Urothelium cell line (cell line): ENCODE measurements around the gene SPACA6.

ENCODE experiments used
- DNase-seq: peaks from one replicate; pipeline ENCODE4 v3.0.0; 2011; ENCODE audit warnings: low spot score, mixed read lengths
- FAIRE-seq: peaks from 2 replicates; lab custom pipeline; 2011; peaks lifted over from hg19 to GRCh38; lab: Jason Lieb, UNC

SPACA6 gene

DNA sequence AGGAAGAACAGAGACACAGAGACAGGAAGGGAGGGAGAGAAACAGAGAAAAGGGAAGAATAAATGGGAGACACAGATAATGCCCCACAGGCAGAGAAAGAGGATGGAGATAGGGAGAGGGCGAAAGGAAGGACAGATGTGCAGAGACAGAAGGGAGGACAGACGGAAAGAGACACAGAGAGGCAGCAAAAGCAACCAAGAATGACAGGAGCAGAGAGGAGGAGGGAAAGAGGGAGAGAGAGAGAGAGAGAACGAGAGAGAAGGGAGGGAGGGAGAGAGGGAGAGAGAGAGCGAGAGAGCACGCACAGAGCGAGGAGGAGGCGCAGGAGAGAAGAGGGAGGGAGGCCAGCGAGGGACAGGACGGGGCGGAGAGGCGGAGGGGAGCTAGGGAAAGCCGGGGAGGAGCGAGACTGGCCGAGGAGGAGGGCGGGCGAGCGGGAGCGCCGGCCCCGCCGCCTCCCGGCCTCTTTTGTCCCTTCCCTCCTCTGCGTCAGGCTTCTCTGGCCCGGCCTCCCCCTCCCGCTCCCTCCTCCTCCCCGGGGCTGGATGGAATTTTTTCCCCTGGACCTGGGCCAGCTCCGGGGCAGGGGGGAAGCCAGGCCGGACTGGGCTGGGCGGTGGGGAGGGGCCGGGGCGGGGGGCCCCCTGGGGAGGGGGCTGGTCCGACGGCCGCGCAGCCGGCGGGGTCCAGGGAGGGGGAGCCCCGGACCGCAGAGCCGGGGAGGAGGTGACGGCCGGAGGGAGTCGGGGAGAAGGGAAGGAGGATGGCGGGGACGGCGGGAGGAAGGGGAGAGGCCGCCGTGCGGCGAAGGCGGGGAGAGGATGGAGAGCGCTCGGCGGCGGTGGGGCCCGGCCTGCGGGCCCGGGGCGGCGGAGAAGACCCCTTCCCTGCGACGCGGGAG is 4.2 kb upstream of the SPACA6 start:
- FAIRE-seq (peak; percentile 63), DNase-seq (peak; percentile 89)

DNA sequence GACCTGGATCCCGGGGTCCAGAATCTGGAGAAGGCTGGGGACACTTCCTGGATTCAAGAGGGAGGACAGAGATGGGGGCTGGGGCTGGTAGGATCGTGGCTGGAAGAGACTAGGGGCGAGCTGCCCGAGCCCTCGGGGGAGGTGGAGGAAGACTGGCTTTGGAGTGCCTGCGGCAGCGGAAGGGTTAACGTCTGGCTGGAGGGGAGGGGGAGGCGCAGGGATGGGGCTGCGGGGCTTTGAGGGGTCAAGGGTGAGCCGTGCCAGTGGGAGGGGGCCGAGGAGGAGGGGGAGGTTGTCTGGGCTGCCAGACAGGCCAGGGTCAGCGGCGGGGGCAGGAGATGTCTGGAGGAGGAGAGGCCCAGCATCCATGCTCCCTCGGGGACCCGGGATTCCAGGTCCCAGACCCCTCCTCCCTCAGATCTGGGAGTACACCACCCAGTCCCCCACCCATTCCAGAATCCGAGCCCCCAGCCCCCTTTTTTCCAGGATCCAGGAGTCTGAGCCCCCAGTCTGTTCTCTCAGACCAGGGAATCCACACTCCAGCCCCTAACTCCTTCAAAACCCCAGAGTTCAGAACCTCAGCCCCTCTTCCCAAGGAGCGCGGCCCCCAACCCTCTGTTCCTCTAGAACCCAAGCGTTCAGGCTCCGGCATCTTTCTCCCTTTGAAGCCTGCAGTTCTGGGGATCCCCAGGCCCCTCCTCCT is 3.2 kb upstream of the SPACA6 start:
- DNase-seq = peak; percentile 53
- FAIRE-seq = no peak

GRCh38 chr19:51690454-51691073 is 2.6 kb upstream of the SPACA6 start:
- DNase-seq (peak; percentile 83), FAIRE-seq (no peak)

GRCh38 chr19:51691074-51691583 is 2.0 kb upstream of the SPACA6 start:
- DNase-seq (no peak), FAIRE-seq (no peak)

GRCh38 chr19:51691584-51692428 is 1.3 kb upstream of the SPACA6 start:
- no peak for FAIRE-seq
- no peak for DNase-seq

GRCh38 chr19:51692468-51692867 is 662 bp upstream of the SPACA6 start:
- no peak for DNase-seq

GRCh38 chr19:51693819-51694218 is 689 bp downstream of the SPACA6 start:
- FAIRE-seq (no peak), DNase-seq (no peak)

More at GRCh38 chr19:51692468-51692867, 662 bp upstream of the SPACA6 start:
- FAIRE-seq = no peak

- FAIRE-seq = no peak
- no peak for DNase-seq
These were observed 1.4 kb downstream of the SPACA6 start for GRCh38 chr19:51694318-51695085.

- FAIRE-seq = no peak
- no peak for DNase-seq
These were observed 2.0 kb downstream of the SPACA6 start for GRCh38 chr19:51695088-51695487.

- FAIRE-seq = no peak
- DNase-seq = no peak
These were observed 2.7 kb downstream of the SPACA6 start for GRCh38 chr19:51695702-51696315.

- DNase-seq (no peak), FAIRE-seq (no peak)
These were observed 3.5 kb downstream of the SPACA6 start for GRCh38 chr19:51696606-51697005.

DNA sequence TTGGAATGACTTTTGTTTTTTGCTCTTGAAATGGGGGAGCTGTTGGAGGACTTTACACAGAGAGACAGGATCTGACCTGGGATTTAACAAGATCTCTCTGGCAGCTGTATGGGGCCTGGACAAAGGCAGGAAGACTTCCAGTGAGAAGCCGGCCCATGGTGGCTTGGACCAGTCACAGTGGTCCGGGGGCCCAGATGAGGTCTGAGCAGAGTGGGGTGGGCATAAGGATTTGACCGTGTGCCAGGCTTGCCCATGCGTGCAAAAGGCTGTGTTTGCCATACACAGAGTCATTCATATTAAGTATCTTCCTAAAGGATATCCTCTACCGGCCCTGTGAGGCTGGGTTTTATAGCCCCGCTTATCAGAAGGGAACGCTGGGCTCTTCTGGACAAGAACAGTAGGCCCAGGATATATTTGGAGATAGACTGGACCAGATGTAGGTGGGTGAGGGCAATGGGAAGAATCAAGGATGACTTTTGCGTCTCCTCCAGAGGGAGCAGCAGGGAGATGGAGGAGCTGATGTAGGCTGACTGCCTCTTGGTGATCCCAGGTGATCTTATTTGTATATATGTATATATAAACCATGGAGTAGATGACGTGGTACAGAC is 4.1 kb downstream of the SPACA6 start:
- no peak for FAIRE-seq

GRCh38 chr19:51698296-51698695 is 5.2 kb downstream of the SPACA6 start:
- DNase-seq (no peak), FAIRE-seq (no peak)

More for the DNA sequence above, 4.1 kb downstream of the SPACA6 start:
- no peak for DNase-seq

DNA sequence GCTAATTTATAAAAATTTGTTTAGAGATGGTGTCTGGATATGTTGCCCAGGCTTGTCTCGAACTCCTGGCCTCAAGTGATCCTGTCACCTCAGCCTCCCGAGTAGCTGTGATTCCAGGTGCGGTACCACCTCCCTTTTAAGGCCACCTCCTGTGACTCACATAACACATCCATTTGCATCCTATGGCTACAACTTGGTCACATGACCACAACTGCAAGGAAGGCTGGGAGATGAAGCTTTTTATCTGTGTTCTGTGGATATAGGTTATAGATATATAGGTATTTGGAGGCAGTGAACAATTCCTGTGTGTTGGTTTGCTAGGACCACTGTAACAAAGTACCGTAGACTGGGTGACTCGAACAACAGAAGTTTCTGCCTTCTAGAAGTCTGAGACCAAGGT is 6.0 kb downstream of the SPACA6 start:
- no peak for DNase-seq
- FAIRE-seq = no peak

GRCh38 chr19:51701468-51702100 is 8.5 kb downstream of the SPACA6 start:
- DNase-seq (no peak), FAIRE-seq (no peak)

- DNase-seq (no peak), FAIRE-seq (no peak)
These were observed 9.1 kb downstream of the SPACA6 start for GRCh38 chr19:51702103-51702824.

GRCh38 chr19:51702825-51703574 is 9.9 kb downstream of the SPACA6 start:
- no peak for FAIRE-seq
- DNase-seq = no peak
